Ectodermal cell (in vitro differentiated cells): ENCODE data around the gene UMOD.

Experiments used
- H3K27ac ChIP-seq: 2 replicates; pipeline ENCODE4 v1.7.0; 2013; ENCODE audit warnings: mild to moderate bottlenecking, low read depth, low read length; ENCODE audit not compliant: insufficient read depth, poor library complexity, severe bottlenecking
- H3K27me3 ChIP-seq: 2 replicates; pipeline ENCODE4 v1.7.0; 2013; ENCODE audit warnings: mild to moderate bottlenecking, low read length; ENCODE audit not compliant: insufficient read depth, control insufficient read depth, poor library complexity, severe bottlenecking
- H3K36me3 ChIP-seq: one replicate; pipeline ENCODE4 v1.7.0; 2013; ENCODE audit warnings: low read length; ENCODE audit not compliant: control insufficient read depth, insufficient read depth
- H3K4me1 ChIP-seq: one replicate; pipeline ENCODE4 v1.7.0; 2013; ENCODE audit warnings: low read length; ENCODE audit not compliant: control insufficient read depth, insufficient read depth
- H3K4me3 ChIP-seq: 2 replicates; pipeline ENCODE4 v1.7.0; 2013; ENCODE audit warnings: low read depth, low read length, control low read depth; ENCODE audit not compliant: insufficient read depth
- H3K9me3 ChIP-seq: 2 replicates; pipeline ENCODE4 v1.7.0; 2013; ENCODE audit warnings: mild to moderate bottlenecking, low read length, moderate library complexity; ENCODE audit not compliant: control insufficient read depth
- WGBS, 2 experiments: methylation state at CpG; one replicate each; pipeline ENCODE4 v1.1.7; 2013; ENCODE audit warnings: missing lambda C conversion rate in 2 of 2; 5-methylcytosine and 5-hydroxymethylcytosine counted together

UMOD gene

DNA sequence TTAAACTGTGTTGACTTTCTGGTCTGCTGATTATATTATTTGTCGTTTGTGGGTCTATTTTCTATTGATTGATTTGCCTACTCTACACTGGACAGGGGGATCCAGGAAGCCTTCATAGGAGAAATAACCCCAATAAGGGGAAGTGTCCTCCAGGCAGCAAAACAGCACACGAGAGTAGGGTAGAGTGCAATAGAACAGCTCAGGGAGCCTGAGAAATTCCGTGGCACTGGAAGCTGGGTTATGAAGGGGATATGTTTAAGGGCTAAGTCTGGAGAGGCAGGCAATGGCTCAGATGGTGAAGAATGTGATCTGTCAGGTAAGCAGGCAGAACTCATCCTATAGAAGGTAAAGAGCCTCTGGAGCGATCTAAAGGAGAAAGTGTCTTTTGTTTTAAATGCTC lies 46.1 kb downstream of the UMOD start:
- Histone ChIP-seq H3K4me1 (no peaks in the 10 kb centered on the region), H3K4me3 (no peak overlapping the region), H3K9me3 (no peaks in the 10 kb centered on the region), H3K27ac (no peak overlapping the region), H3K27me3 (no peaks in the 10 kb centered on the region), H3K36me3 (no peaks in the 10 kb centered on the region)
- 88% methylated on average over 3 to 4 of the region's 4 CpGs for WGBS, 2 experiments

DNA sequence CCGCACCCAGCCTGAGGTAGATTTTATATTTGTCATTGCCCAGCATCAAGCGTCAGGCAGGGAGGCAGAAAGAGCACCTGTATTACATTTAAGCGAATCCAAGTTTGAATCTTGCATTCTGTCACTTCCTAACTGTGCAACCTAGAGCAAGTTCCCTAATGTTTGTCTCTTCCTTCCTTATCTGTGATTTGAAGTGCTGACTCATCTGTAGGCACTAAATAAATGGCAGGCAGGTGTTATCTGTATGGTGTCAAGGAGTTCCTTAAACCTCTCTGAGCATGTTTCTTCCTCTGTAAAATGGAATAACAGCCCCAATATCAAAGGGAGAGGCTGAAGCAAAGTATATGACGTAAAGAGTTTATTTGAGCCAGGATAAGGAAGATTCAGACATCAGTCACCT lies 49.5 kb downstream of the UMOD start:
- 77% methylated on average over 4 of the region's 4 CpGs for WGBS, 2 experiments
- Histone ChIP-seq H3K27me3 (no peaks in the 10 kb centered on the region), H3K27ac (no peak overlapping the region), H3K36me3 (no peaks in the 10 kb centered on the region), H3K9me3 (no peaks in the 10 kb centered on the region), H3K4me1 (no peaks in the 10 kb centered on the region), H3K4me3 (no peak overlapping the region)

DNA sequence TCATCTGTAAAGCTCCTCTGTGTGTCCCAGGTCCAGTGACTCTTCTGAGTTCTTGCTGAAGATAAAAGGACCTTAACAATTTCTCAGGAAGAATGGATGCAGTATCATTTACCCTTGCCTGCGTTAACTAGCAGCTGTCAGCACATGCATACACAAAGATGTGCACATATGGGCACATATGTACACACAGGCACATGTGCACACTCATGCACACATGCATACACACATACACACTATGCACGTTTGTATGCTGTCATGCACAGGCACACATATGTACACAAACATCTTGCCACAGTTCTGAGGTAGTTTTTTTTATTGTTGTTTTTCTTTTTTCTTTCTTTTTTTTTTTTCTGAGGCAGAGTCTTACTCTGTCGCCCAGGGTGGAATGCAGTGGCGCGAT lies 50.1 kb downstream of the UMOD start:
- no peaks in the 10 kb centered on the region for H3K27me3 ChIP-seq
- H3K36me3 ChIP-seq = no peaks in the 10 kb centered on the region
- no peaks in the 10 kb centered on the region for H3K9me3 ChIP-seq
- H3K4me3 ChIP-seq = no peak overlapping the region
- H3K4me1 ChIP-seq = no peaks in the 10 kb centered on the region
- WGBS, 2 experiments = 83 to 84% methylated on average over 5 of the region's 5 CpGs
- H3K27ac ChIP-seq = no peak overlapping the region

DNA sequence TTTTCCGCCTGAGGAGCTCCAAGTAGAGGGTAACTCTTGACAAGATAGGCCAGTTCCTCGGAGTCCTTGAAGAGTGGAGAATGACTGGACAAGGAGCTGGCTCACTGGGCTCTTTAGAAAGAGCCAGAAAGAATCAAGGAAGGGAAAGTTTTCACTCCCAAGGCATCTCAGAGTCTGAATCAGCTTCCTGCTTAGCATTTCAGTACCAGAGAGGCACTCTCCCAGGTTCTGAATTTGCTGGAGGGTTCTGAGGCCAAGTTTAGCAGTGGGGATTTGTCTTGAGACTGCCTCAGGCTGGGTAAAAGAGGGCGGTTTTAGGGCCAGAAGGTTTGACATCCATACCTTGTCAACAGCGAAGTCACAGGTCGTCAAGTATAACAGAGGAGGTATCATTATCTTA lies 50.7 kb downstream of the UMOD start:
- no peaks in the 10 kb centered on the region for H3K36me3 ChIP-seq
- H3K27me3 ChIP-seq = no peaks in the 10 kb centered on the region
- no peak overlapping the region for H3K4me3 ChIP-seq
- 76 to 81% methylated on average over 5 of the region's 5 CpGs for WGBS, 2 experiments
- H3K9me3 ChIP-seq = no peaks in the 10 kb centered on the region
- H3K4me1 ChIP-seq = no peaks in the 10 kb centered on the region
- no peak overlapping the region for H3K27ac ChIP-seq

DNA sequence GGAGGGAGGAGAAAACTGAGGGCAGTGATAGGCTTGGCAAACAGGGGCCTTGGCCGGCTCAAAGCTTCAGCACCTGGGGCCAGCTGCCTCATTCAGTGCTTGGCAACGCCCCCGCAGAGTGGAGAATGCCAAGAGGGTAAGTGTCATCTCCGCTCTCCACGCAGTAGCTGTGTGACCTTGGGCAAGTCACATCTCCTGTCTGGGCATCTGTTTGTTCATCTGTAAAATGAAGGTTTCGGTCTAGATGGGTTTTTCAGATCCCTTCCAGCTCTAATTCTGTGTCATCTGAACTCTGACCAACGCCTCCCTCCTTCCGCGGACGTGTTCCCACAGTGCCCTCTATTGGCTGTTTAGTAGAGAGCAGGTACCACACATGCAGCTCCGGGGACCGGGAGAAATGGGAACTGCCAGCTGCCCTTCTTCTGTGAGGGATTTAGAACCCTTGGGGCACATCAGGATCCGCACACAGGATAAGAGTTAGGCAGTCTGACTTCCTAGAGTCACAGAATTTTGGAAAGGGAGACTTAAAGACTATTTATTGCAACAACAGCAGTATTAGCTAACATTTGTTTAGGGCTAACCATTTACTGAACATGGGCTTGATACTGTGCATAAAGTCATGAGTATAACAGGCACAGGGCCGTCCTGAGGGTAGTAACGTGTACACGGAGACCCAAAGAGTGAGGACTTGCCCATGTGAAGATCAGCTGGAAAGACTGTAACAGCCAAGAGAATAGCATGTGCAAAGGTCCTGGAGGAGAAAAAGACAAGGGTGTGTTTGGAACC lies 52.0 kb downstream of the UMOD start:
- 33 to 37% methylated on average over 16 of the region's 16 CpGs for WGBS, 2 experiments
- H3K36me3 ChIP-seq = no peaks in the 10 kb centered on the region
- H3K27ac ChIP-seq = no peak overlapping the region
- H3K4me1 ChIP-seq = no peaks in the 10 kb centered on the region
- H3K4me3 ChIP-seq = no peak overlapping the region
- H3K9me3 ChIP-seq = no peaks in the 10 kb centered on the region
- H3K27me3 ChIP-seq = no peaks in the 10 kb centered on the region

DNA sequence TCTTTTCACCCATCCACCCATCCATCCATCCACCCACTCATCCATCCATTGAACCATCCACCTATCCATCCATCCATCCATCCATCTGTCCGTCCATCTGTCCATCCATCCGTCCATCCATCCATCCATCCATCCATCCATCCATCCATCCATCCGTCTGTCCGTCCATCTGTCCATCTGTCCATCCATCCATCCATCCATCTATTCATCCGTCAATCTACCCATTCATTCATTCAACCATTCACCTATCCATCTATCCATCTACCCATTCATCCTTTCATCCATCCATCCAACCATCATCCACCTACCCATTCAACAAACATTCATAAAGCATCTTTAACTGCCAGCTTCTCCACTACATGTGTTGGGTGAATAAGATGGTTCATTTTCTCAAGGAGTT lies 54.1 kb downstream of the UMOD start:
- no peaks in the 10 kb centered on the region for H3K4me1 ChIP-seq
- H3K4me3 ChIP-seq = no peak overlapping the region
- no peaks in the 10 kb centered on the region for H3K36me3 ChIP-seq
- WGBS, 2 experiments = 82 to 84% methylated on average over 5 of the region's 5 CpGs
- no peak overlapping the region for H3K27ac ChIP-seq
- H3K9me3 ChIP-seq = no peaks in the 10 kb centered on the region
- H3K27me3 ChIP-seq = no peaks in the 10 kb centered on the region

DNA sequence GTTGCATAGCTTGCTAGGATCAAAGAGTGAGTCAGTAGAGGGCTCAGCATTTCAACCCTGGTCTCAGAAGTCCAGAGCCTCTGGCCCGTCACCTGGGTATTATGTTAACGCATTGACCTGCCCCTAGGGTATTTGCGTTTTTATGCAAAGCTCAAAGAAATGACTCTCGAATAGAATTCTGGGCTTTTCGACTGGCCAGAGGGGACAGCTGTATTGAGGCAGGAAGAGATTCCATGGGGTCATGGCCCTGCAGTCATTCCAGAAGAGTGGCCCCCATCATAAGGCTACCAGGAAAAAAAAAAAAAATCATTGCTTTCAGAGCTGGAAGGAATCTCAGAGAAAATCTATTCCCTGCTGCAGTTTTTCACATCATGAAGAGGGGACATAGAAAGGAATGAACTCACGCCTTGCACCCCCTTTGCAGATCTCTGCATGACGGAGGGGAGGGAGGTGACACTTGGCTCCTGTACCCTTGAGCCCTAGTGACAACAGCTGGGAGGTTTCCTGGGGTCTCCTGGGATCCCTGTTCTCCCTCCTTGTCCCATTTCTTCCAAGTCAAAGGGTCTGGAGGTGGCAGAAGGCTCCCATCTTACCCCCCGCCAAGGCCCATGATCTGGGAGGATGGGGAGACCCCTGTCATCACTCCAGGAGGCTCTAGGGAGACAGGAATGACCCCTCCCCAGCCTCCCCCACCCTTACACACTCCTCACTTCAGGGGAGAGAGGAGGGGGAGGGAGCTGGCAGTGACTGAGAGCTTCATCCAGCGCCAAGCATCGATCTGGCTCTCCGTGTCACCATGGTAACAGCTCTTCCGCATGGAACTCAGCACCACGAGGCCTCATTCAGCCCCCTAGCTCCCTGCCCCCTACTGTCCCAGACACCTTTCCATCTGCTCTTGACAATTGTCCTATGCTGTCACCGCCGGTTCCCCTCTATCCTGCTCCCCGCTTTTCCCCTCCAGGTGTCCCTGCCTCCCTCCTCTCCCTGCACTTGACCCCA lies 61.0 kb downstream of the UMOD start:
- no peaks in the 10 kb centered on the region for H3K27me3 ChIP-seq
- no peak overlapping the region for H3K27ac ChIP-seq
- no peak overlapping the region for H3K4me3 ChIP-seq
- 48 to 49% methylated on average over 16 of the region's 16 CpGs for WGBS, 2 experiments
- H3K36me3 ChIP-seq = no peaks in the 10 kb centered on the region
- no peaks in the 10 kb centered on the region for H3K9me3 ChIP-seq
- H3K4me1 ChIP-seq = peaks cover 9% of the 10 kb centered on the region

DNA sequence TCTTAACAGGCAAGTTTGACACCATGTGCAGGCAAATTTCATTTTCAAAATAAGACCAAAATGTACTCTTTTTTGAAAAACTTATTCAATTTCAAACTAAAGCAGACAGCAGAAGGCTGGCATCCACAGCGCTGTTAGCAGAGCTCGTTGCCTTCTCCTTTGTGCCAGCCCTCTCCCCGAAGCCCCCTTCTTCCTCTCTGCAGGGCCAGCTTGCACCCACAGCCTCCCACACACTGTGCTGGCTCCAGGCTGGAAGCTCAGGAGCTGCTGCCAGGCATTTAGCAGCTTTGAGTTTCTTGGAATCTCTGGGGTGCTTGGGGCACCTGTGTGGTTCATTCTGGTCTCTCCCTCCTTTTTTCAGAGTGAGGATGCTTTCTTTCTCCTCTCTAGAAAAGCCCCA lies 62.9 kb downstream of the UMOD start:
- H3K4me1 ChIP-seq = peaks cover 9% of the 10 kb centered on the region
- 86 to 88% methylated on average over 3 of the region's 3 CpGs for WGBS, 2 experiments
- no peaks in the 10 kb centered on the region for H3K9me3 ChIP-seq
- no peaks in the 10 kb centered on the region for H3K36me3 ChIP-seq
- no peak overlapping the region for H3K27ac ChIP-seq
- H3K4me3 ChIP-seq = no peak overlapping the region
- H3K27me3 ChIP-seq = no peaks in the 10 kb centered on the region

DNA sequence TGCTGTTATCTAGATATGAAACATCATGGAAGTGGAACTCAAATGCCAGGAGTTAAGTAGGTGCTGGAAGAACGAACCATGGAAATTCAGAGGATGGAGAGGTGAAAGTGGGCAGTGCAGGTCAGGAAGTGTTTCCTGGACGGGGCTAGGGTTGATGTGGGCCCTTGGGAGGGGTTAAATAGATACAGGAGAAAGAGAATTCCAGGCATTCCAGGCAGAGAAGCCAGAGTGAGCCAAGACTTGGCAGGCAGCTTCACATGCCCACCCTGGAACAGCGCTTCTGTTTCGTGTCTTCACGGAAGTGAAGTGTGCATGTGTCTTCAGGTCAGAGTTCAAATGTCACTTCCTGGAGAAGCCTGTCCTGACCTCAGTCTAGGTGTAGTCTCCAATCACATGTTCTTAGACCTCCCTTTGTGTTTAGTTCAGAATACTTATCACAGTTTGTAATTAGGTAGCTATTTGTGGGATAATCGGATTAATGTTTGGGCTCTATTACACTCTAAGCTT lies 66.5 kb downstream of the UMOD start:
- Histone ChIP-seq H3K4me3 (no peak overlapping the region), H3K27me3 (no peaks in the 10 kb centered on the region), H3K4me1 (no peaks in the 10 kb centered on the region), H3K27ac (no peak overlapping the region), H3K9me3 (no peaks in the 10 kb centered on the region), H3K36me3 (no peaks in the 10 kb centered on the region)
- 74 to 79% methylated on average over 6 of the region's 6 CpGs for WGBS, 2 experiments
